Activated T-cell treated with anti-CD3 and anti-CD28 coated beads, Interleukin-2, amount 50 U/mL, for 1 hour (primary cell): ENCODE measurements around the gene FMNL1.

Experiments used
- DNase-seq: peaks from one replicate; pipeline ENCODE4 v3.0.0-alpha.2; 2020

The FMNL1 gene

GRCh38 chr17:45260204-45260783 is 38.6 kb downstream of the FMNL1 start:
- no peak for DNase-seq

DNA sequence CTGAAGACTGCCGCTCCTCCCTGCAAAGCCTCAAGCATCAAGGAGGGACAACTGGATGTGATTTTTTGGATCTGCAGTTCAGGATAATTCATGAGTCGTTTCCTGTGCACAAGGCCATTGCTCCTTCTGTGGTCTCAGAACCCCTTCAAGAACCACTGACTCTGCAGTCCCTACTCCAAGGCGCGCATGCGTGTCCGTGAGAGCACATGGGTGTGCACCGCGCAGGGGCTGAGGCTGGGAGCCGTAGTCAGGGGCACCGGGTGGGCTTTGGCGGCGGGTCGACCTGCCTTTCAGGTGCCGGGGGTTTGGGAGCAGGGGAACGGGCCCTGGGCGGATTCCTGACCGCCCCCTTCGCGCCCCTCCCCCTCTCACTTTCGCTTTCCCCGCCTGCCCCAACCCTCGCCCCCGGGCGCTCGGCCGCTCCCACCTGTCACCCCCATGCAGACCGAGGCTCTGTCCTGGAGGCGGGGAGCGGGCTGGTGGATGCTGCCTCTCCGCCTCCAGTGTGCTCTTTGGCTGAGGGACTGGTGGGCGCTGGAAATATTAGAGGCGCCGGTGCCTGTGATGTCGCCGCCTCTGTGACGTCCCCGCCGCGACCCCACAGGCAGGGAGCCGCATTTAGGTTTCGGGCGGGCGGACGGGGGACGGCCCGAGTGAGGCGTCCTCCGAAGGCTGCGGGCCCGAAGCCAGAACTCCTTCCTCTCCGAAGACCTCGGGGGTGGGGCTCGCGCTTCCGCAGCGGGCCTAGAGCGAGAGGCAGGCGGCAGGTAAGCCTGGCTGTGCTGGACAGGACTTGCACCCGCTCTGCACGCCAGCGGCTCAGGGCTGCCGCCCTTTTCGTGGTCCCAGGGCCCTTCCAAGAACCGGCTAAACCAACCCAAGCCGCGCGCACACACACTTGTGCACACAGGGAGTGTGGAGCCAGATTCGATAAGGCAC is 40.2 kb downstream of the FMNL1 start, which contains the start of gene SPATA32:
Gene SPATA32, minus strand, starts transcription at position 518 of the 939 bp plus-strand sequence. Its CDS starts 78 bp downstream, at position 440.
- DNase-seq, result peak; percentile 69

DNA sequence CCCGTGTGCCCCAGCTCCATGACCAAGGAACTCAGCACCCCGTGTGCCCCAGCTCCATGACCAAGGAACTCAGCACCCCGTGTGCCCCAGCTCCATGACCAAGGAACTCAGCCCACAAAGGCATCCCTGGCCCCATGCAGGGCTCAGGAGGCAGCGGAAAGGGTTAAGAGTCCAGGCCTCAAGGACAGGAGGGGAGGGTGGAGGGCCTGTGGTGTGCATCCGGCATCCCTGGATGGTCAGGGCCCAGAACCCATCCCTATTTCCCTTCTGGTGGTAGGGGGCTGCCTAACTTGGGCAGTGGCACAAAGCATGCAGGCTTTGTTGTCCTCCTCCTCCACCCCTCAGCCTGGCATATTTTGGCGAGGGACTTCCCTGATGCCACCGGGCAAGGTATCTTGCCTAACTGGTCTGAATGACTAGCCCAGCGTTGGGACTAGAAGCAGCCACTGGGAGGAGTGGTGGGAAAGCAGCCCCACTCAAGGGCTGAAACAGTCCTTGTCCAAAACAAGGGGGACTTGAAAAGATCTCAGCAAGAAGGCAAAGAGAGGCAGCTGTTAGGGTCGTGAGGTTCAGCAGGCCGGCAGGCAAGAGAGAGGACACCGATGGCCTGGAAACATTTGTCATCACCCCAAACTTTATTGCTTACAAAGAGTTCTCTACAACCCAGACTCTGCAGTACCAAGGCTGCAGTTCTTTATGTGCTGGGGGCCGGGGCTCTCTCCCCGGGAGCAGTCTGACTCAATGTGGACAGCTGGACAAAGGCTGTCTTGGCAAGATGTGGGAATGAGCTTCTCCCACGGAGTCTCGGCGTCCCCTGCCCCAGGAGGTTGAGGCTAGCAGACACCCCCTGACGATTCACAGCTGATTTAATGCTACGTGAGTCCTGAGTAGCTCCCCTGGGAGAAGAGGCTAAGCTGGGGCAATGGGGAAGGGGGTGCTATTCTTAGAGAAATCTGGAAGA is 41.1 kb downstream of the FMNL1 start:
- DNase-seq, result no peak

- no peak for DNase-seq
Measured at GRCh38 chr17:45263477-45263860, 41.8 kb downstream of the FMNL1 start.

GRCh38 chr17:45264430-45264829 is 42.7 kb downstream of the FMNL1 start:
- DNase-seq, result no peak

DNA sequence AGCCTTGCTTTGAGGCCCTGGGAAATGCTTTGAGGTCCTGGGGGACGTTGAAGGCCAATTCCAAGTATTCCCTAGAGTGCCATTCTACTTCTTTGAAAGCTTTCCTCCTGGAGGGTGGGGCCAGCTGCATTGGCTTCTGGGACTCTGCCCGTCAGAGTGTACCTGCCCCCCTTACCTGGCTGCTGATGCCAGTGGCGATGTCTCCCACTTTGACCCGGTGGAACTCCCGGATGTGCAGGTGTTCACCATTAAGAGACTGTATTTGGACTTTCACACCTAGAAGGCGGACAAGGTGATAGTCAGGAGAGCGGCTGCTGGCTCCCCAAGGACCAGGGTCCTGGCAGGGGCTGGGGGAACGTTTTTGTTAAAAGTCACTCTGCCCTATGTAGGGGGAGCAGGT is 43.3 kb downstream of the FMNL1 start:
- DNase-seq, result no peak

GRCh38 chr17:45265821-45266220 is 44.1 kb downstream of the FMNL1 start:
- no peak for DNase-seq

DNA sequence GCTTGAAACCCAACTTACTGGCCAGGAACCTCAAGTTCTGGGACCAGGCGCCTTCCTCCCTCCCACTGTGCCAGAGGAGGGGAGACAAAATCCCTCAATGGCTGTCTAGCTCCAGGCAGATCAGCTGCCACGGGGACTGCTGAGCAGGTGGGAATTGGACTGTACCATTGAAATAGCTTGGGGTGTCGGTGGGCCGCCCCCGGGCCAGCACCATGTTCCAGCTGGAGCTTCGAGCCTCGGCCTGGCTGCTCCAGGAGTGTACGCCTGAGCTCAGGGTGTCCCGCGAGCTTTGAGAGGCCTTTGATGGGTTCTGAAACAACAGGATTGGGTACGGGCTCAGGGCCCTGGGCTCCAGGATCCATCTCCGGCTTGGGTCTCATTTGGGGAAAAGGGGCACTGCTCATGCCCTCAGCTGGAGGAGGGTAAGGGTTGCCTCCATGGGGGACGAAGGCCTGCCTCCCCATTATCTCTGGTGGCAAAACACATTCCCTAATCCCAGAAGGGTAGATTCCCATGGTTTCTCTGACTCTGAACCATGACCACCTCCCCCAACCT is 44.8 kb downstream of the FMNL1 start:
- no peak for DNase-seq

DNA sequence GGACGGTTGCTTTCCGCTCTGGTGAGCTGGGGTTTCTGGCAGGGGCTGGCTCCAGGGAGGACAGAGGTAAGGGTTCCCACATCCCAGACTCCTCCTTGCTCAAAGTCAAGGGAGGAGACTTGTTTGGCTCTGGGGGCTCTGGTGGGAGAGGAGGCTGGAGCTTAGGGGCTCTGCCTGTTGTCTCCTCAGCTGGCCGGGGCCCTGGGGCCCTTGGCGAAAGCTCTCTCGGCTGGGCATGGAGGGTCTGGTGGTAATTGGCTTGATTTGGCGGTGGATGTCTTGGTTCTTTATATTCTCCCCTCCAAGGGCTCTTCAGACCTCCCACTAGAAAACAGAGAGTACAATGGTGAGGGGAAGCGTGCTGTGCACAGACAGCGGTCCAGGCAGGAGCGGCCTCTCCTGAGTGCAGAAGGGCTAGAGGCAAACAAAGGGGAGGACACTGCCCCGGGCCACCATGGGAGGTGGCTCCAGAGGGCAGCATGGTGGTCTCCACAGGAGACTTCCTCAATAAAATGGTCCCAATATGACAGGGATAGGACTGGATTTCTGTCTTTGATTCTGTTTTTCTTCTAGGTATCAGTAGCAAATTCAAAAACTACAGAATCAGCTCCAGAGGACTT is 45.9 kb downstream of the FMNL1 start:
- no peak for DNase-seq

GRCh38 chr17:45269912-45270311 is 48.2 kb downstream of the FMNL1 start:
- DNase-seq, result no peak

- DNase-seq, result peak; percentile 74
Measured at GRCh38 chr17:45270828-45271418, 49.2 kb downstream of the FMNL1 start.

DNA sequence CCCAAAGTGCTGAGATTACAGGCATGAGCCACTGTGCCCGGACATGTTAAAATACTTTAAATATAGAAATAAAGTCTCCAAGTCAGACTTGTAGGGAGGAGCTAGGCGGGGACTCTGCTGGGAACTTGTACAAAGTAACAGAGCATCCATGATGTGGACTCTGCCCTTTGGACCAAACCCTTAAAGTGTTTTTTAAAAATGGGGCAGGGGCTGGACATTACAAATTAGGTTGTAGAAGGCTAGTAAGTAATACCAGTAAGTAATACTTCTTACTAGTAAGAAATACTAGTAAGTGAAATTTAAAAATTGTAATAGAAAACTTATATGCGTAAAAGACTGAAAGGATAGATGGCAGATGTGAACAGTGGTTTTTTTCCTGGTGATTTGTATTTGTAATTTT is 49.9 kb downstream of the FMNL1 start:
- DNase-seq, result no peak

GRCh38 chr17:45273551-45273957 is 51.9 kb downstream of the FMNL1 start:
- no peak for DNase-seq

DNA sequence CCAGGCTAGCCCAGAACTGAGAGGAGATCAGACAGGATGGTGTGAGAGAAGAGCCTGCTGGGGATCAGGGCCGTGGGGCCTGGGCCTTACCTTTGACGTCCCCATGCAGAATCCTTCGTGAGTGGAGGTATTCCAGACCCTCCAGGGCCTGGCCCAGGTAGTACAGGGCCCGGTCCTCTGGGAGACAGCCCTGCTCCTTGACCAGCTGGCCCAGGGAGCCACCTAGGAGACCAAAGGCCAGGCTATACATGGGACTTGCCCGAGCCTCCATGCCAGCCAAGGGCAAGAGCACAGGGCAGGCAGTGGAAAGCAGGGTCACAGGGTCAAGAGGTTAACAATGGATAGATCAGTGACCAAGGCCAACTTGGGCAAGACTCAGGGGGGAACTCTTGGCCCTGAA is 52.3 kb downstream of the FMNL1 start:
- no peak for DNase-seq

DNA sequence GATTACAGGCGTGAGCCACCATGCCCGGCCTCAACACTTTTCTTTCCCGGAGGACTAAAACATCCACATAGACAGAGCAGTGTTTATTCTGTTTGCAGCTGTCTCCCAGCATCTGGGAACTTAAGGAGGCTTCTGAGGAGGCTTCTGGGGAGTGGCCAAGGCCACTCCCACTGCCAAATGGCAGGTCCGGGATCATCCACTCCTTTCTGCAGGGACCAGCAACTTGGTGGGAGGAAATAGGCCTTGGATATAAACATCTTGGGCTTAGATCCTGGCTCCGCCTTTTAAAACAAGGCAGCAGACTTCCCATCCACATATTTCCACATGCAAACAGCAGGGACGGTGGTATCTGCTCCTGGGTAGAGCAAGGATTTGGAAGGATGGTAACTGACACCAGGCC is 54.3 kb downstream of the FMNL1 start:
- no peak for DNase-seq

DNA sequence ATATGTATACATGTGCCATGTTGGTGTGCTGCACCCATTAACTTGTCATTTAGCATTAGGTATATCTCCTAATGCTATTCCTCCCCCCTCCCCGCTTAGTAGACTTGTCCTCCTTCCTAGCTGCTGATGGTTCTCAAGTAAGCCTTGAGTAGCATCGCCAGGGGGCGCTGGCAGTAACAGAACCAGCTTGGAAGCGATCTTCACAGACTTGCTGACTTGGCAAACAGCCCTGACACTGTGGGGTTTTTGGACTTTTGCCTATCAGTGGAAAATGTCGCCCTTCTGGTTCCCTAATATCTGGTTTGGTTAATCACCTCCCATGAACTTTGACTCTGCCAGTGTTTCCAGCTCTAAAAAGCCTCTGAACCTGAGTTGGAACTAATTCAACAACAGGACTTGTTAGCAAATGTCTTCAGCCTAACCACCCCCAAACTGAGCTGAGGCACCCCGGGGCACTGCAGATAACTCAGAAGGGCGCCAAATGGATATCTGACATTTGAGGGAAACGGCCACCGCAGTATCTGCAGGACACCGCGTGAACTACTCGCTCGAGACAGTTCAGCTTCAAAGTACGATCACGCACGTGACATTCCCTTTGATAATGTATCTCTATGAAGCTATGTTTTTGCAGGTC is 55.6 kb downstream of the FMNL1 start:
- DNase-seq, result peak; percentile 91

DNA sequence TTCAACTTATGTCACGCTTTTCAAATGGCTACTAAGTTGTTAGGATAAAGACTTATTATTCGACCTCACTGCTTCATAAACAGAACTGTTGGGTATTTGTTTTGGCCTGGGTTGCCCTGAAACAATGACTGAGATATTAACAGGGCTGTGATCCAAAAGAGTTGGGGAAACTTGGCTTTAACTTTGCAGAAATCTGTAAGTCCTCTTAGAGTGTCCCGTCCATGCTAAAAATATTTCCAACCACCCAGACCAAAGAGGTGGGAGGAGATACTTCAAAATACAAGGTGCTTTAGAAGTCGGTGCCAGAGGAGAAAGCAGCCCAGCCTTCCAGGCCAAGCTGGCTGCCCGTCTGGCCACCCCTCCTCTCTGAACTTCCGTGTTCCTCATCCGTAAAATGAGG is 56.3 kb downstream of the FMNL1 start:
- no peak for DNase-seq

- no peak for DNase-seq
Measured at GRCh38 chr17:45279898-45280297, 58.2 kb downstream of the FMNL1 start.

GRCh38 chr17:45282683-45283644 is 61.3 kb downstream of the FMNL1 start:
- DNase-seq, result no peak

DNA sequence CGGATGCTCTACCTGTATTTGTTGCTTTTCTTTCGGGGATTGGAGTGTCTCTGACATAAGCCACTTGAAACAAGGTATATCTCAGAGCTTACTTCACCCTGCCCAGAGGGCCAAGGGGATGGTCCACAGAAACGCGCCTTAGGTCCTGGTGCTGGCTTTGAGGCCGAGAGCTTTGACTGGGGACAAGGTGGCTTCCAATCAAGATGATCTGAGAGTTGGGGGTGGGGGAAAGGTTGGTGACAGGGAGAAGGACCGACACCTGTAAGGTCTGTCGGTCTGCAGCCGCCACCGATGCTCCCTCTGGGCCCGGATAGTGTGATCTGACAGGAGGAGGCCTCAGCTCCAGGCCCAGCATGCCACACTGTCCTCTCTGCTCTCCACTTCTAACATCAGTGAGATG is 62.0 kb downstream of the FMNL1 start:
- no peak for DNase-seq
